Measurements from ENCODE around the gene ITPK1. TPM values are rescaled to one million over a fixed set of nuclear protein-coding genes. Genes with fewer than 3 reads are reported as not detected.

Gene ITPK1
- total RNA-seq, 1 experiment from 2014 or later: 183 TPM

- DNase-seq (ENCODE audit: extremely low read depth, low read depth): no peak
Measured at GRCh38 chr14:92944976-92945375, 170.7 kb downstream of the ITPK1 start.

- no peak for DNase-seq (ENCODE audit: extremely low read depth, low read depth)
Measured at GRCh38 chr14:92943855-92944570, 171.7 kb downstream of the ITPK1 start.

- DNase-seq (ENCODE audit: extremely low read depth, low read depth): no peak
Measured at GRCh38 chr14:92942976-92943710, 172.6 kb downstream of the ITPK1 start.

- no peak for DNase-seq (ENCODE audit: extremely low read depth, low read depth)
Measured at GRCh38 chr14:92942576-92942975, 173.1 kb downstream of the ITPK1 start.

GRCh38 chr14:92942136-92942535, 173.6 kb downstream of the ITPK1 start:
- no peak for DNase-seq (ENCODE audit: extremely low read depth, low read depth)

- DNase-seq (ENCODE audit: extremely low read depth, low read depth): no peak
Measured at GRCh38 chr14:92941531-92941930, 174.2 kb downstream of the ITPK1 start.

- no peak for DNase-seq (ENCODE audit: extremely low read depth, low read depth)
Measured at GRCh38 chr14:92940543-92940942, 175.2 kb downstream of the ITPK1 start.

- no peak for DNase-seq (ENCODE audit: extremely low read depth, low read depth)
Measured at GRCh38 chr14:92939699-92940098, 176.0 kb downstream of the ITPK1 start.

GRCh38 chr14:92938890-92939671, 176.6 kb downstream of the ITPK1 start:
- no peak for DNase-seq (ENCODE audit: extremely low read depth, low read depth)

- no peak for DNase-seq (ENCODE audit: extremely low read depth, low read depth)
Measured at GRCh38 chr14:92938235-92938875, 177.4 kb downstream of the ITPK1 start.

- DNase-seq (ENCODE audit: extremely low read depth, low read depth): no peak
Measured at GRCh38 chr14:92937051-92937937, 178.4 kb downstream of the ITPK1 start.

- no peak for DNase-seq (ENCODE audit: extremely low read depth, low read depth)
Measured at GRCh38 chr14:92936085-92936484, 179.6 kb downstream of the ITPK1 start.

- DNase-seq (ENCODE audit: extremely low read depth, low read depth): no peak
Measured at GRCh38 chr14:92935446-92935845, 180.3 kb downstream of the ITPK1 start.

- no peak for DNase-seq (ENCODE audit: extremely low read depth, low read depth)
Measured at GRCh38 chr14:92934196-92935085, 181.3 kb downstream of the ITPK1 start.

- no peak for DNase-seq (ENCODE audit: extremely low read depth, low read depth)
Measured at GRCh38 chr14:92933481-92933880, 182.2 kb downstream of the ITPK1 start.

- no peak for DNase-seq (ENCODE audit: extremely low read depth, low read depth)
Measured at GRCh38 chr14:92932448-92933395, 183.0 kb downstream of the ITPK1 start.

- no peak for DNase-seq (ENCODE audit: extremely low read depth, low read depth)
Measured at GRCh38 chr14:92931681-92932447, 183.9 kb downstream of the ITPK1 start.
